Stimulated activated CD8-positive, alpha-beta memory T cell treated with anti-CD3 and anti-CD28 coated beads, Interleukin-12 subunit alpha, Interleukin-12 subunit beta, amount 100 ng/mL, for 4 hours (primary cell): ENCODE results near the gene WASHC3.
"Not testable (repeated sequence)": the region's sequence is repeated elsewhere in the genome, so short reads cannot be mapped to it uniquely, and the experiment has no call there.

Experiments
- DNase-seq: peaks from one replicate; pipeline ENCODE4 v3.0.0-alpha.2; 2020; ENCODE audit warnings: low read depth

Gene WASHC3, protein sequence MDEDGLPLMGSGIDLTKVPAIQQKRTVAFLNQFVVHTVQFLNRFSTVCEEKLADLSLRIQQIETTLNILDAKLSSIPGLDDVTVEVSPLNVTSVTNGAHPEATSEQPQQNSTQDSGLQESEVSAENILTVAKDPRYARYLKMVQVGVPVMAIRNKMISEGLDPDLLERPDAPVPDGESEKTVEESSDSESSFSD

DNA sequence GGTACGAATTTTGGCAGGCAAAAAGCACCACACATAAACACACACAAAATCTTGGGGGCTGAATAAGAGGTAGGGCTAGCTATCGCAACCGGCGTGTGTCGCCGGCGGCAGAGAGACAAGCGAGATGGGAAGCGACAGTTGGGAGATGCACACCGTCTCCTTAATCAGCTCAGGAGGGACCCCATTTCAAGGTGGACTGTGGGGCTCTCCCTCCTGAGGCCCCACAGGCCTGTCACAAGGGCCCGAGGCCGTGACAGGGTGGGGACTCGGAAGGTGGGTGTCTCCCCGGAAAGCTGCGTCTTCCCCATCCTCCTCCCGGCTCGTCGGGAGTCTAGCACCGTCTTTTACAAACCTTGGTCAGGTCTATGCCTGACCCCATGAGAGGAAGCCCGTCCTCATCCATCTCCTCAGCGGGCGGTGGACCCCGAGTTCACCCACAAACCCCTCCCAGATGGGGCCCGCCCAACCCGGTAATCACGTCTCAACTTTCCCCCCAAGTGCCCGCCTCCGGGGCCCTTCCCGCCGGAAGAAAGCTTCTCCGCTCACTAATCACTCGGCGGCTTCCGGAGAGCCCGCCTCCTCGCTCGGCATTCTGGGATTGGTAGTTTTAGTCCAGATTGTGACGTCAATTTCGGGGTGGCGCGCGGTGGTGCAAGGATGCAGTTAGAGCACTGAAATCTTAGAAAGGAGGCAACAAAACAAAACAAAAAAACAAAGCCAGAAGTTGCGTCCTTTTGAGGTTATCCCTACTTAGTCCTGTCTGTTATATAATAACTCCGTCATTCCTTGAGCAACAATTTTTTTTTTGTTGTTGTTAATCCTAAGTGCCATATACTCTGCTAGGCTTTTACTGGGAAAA lies at the start of gene WASHC3:
WASHC3 (minus strand) TSS at position 432 of the 859 bp plus-strand sequence; CDS start at position 403, 29 bp downstream.
- DNase-seq: peak; percentile 92

- no peak for DNase-seq
These were observed 49.0 kb upstream of the WASHC3 start for GRCh38 chr12:102110782-102111181.

DNA sequence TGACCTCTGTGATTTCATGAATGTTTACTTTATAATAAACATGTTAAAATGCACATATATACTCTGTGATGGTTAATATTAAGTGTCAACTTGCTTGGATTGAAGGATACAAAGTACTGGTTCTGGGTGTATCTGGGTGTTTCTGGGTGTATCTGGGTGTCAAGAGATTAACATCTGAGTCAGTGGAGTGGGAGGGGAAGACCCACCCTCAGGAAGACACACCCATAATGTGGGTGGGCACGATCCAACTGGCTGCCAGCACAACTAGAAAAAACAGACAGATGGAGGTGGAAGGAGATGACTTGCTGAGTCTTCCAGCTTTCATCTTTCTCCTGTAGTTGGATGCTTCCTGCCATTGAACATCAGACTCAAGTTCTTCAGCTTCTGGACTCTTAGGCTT lies 46.2 kb upstream of the WASHC3 start:
- DNase-seq: no peak

DNA sequence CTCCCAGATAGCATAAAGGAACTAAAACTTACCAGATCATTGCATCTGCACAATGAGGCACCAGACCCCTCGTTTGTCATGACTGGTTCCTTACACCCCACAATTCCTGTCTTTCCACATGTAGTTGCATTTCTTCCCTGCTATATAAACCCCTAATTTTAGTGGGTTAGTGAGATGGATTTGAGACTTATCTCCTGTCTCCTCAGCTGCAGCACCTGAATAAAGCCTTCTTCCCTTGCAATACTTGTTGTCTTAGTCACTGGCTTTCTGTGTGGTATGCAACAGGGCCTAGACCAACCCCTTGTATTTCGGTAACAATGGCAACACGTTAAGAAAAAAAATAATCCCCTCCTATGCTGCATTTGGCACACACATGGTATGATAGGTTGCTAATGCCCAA lies 45.1 kb upstream of the WASHC3 start:
- DNase-seq: no peak

- DNase-seq: no peak
These were observed 35.1 kb upstream of the WASHC3 start for GRCh38 chr12:102096855-102097254.

- no peak for DNase-seq
These were observed 34.0 kb upstream of the WASHC3 start for GRCh38 chr12:102095677-102096263.

- DNase-seq: no peak
These were observed 31.5 kb upstream of the WASHC3 start for GRCh38 chr12:102093319-102093718.

DNA sequence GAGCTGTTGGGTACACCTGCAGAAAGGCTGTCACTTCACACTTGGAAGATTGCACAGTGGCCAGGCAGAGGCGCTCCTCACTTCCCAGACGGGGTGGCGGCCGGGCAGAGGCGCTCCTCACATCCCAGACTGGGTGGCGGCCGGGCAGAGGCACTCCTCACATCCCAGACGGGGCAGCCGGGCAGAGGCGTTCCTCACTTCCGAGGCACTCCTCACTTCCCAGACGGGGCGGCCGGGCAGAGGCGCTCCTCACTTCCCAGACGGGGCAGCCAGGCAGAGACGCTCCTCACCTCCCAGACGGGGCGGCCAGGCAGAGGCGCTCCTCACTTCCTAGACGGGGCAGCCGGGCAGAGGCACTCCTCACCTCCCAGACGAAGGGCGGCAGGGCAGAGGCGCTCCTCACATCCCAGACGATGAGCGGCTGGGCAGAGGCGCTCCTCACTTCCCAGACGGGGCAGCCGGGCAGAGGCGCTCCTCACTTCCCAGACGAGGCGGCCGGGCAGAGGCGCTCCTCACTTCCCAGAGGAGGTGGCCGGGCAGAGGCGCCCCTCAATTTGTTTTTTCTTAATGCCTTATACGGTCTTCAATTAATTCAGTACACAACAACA lies 27.5 kb upstream of the WASHC3 start:
- not testable (repeated sequence) for DNase-seq

- no peak for DNase-seq
These were observed 19.1 kb upstream of the WASHC3 start for GRCh38 chr12:102080842-102081241.

- not testable (repeated sequence) for DNase-seq
These were observed 10.3 kb upstream of the WASHC3 start for GRCh38 chr12:102072092-102072491.

DNA sequence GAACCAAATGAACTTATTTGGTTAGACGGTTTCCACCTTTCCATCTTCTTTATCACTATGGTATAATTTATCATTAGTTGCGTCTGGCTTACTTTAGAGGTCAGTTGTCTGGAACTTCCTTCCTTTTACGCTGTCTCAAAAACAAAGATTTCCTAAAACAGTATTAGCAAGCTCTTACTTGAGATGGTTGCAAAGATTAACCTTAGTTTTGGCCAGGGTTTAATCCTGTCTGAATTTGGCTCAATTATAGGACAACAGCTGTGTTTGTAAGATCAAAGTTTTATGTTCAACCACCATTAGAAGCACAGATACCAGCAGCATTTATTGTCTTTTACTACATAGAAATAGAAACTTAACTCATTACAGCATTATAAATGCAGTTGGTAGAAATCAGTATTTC lies 7.9 kb upstream of the WASHC3 start:
- no peak for DNase-seq

- no peak for DNase-seq
These were observed 5.9 kb upstream of the WASHC3 start for GRCh38 chr12:102067574-102068258.

DNA sequence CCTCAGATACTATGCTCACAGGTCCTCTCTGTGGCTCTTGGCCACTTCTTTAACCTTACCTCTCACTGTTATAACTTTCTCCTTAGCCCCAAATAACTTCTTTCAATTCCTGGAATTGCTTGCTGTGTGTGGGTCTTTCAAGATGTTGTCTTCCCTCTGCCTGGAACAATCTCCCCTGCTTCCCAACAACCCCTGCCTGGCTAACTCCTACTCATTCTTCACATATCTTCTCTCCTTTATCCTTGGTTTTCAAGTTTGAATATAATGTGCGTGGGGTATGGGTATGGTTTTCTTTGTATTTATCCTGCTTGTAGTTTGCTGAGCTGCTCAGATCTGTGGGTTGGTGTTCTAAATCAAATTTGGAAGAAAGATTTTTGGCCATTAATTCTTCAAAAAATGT lies 2.7 kb upstream of the WASHC3 start:
- no peak for DNase-seq

DNA sequence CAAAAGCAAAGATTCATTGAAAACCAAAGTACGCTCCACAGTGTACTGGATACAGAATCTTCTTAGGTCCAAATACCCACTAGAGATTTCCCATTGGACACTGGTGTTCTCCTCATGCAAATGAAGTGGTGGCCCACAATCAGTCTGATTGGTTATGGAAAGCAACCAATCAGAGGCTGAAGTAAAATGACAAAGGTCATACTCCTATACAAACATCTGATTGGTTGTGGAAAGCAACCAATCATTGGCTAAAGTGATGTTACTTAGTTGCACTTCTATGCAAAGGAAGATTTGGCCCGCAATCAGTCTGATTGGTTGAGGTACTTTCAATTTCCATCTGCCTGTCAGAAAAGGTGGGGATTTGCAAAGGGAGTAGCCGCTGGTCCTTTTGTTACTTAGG lies 1.3 kb upstream of the WASHC3 start:
- no peak for DNase-seq

DNA sequence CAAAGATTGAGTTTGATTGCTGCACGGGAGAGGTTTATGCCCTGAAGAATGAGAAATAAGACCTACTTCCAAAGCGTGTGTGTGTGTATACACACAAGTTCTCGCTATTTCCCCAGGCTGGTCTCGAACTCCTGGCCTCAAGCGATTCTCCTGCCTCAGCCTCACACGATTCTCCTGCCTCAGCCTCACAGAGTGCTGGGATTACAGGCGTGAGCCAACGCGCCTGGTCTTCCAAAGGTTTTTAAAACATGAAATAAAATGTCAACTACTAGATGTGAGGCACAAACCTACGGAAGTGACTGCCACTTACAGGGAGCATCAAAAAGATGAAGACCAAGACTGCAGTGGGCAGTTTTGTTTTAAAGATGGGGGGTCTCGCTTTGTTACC lies 622 bp upstream of the WASHC3 start:
- DNase-seq: no peak

DNA sequence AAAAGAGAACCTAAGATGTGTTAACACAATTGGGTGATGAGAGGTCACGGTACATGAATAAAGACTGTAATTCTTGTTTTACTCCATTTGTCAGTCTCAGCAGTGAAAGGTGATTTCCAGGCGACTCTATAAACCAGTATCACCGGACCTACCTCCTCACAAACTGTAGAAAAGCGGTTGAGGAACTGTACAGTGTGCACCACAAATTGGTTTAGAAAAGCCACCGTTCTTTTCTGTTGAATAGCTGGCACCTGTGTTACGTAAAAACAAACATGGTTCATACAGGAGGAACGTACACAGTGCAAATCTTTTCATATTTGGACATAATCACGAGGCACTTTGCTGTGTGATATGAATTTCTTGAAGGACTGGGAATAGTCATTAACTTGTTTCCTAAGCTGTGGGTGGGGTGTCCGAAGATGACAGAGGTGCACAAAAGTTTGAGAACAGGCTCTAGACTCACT lies 663 bp downstream of the WASHC3 start:
- no peak for DNase-seq

- no peak for DNase-seq
These were observed 2.4 kb downstream of the WASHC3 start for GRCh38 chr12:102059343-102059742.

GRCh38 chr12:102054345-102054744 lies 7.4 kb downstream of the WASHC3 start:
- no peak for DNase-seq

DNA sequence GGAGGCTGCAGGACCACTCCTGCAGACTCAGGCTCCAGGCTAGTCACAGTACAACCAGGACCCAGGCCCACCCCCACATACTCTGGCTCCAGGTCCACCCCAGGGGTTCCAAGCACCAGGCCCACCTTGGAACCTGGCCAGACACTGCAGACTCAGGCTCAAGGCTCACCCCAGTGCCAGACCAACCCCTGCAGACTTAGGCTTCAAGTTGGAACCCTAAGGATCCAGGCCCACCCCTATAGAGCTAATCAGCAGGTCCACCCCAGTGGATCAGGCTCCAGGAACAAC lies 8.8 kb downstream of the WASHC3 start:
- DNase-seq: no peak

DNA sequence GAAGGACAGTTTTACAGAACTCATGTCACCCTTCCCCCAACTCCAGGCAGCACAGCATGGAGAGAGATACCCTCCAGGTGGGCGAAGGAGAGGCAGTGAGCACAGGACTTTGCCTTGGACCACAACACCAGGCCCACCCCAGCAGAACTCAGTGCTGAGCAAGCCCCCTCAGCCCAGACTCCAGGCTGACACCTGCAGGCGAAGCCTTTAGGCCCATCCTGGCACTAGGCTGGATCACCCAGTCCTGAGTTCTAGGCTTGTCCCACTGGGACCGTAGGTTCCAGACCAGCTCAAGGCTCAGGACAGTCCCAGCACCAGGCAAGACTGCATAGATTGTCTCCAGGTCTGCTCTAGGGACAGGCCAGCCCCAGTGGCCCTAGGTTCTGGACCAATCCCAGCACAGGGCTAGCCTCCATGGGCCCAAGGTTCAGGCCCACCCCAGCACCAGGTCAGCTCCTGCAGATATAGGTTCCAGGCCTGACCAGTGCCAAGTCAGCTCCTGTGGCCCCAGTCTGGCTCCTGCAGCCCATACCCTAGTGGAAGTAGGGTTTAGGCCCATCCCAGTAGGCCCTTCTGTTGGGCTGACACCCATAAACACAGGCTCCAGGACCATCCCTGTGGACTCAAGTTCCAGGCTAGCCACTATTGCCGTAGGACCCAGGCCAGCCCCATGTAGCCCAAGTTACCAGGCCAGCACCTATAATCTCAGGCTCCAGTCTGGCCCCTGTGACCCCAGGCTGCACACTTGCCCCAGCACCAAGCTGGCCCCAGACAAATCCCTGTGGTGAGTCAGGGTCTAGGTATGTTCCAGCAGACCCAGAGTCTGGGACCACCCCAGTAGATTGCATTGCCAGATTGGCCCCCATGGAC lies 9.4 kb downstream of the WASHC3 start:
- DNase-seq: no peak

- DNase-seq: no peak
These were observed 10.3 kb downstream of the WASHC3 start for GRCh38 chr12:102051431-102051965.
